ENCODE measurements around the gene MAPKBP1.

Gene MAPKBP1

DNA sequence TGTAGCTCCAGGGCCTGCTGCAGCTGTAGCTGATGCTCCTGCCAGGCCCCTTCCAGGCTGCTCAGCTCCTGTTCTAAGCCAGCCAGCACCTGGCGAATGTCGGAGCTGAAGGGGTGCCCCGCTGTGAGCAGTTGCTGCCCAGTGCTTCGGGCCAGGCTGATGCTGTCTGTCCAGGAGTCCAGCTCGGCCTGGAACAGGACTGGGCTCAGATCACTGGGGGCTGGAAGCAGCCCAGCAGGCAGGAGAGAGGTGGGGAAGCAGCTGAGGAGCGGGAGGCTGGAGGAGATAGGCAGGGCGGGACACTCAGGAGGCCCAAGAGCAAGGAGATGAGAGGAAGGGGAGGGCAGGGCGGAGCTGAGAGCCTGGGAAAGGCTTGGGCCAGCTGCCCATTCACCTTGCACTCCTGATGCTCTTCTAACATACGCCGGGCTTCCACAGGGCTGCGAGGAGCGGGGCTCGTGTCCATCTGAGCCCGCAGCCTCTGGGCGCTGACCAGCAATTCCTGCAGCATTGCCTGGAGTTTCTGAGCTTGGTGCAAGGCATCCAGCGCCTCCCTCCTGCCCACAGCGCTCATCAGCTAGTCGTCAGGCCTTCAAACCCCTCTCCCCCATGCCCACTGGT lies 87.6 kb downstream of the MAPKBP1 start:
- TF ChIP-seq KLF7 (tag by site-specific recombination; IDR thresholded peaks at IDR 0.05; ENCODE audit: borderline replicate concordance) = no peak
- TF ChIP-seq ZFP3 (tag by site-specific recombination; IDR thresholded peaks at IDR 0.05; ENCODE audit: low read depth) = no peak
- no peak for TF ChIP-seq ZNF157 (tag by site-specific recombination; IDR thresholded peaks at IDR 0.05)
- TF ChIP-seq ZNF248 (tag by site-specific recombination; IDR thresholded peaks at IDR 0.05) = no peak
- TF ChIP-seq ZBTB17 (tag by site-specific recombination; IDR thresholded peaks at IDR 0.05) = no peak
- TF ChIP-seq, protein P1, sequence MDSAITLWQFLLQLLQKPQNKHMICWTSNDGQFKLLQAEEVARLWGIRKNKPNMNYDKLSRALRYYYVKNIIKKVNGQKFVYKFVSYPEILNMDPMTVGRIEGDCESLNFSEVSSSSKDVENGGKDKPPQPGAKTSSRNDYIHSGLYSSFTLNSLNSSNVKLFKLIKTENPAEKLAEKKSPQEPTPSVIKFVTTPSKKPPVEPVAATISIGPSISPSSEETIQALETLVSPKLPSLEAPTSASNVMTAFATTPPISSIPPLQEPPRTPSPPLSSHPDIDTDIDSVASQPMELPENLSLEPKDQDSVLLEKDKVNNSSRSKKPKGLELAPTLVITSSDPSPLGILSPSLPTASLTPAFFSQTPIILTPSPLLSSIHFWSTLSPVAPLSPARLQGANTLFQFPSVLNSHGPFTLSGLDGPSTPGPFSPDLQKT (IDR thresholded peaks at IDR 0.05; ENCODE audit: borderline replicate concordance, low read depth, low read length) = no peak
- TF ChIP-seq, protein P2, sequence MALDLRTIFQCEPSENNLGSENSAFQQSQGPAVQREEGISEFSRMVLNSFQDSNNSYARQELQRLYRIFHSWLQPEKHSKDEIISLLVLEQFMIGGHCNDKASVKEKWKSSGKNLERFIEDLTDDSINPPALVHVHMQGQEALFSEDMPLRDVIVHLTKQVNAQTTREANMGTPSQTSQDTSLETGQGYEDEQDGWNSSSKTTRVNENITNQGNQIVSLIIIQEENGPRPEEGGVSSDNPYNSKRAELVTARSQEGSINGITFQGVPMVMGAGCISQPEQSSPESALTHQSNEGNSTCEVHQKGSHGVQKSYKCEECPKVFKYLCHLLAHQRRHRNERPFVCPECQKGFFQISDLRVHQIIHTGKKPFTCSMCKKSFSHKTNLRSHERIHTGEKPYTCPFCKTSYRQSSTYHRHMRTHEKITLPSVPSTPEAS (tag by site-specific recombination; IDR thresholded peaks at IDR 0.05) = no peak
- no peak for TF ChIP-seq HOXC10 (CRISPR knock-in tag; IDR thresholded peaks at IDR 0.05)
- TF ChIP-seq, protein P3, sequence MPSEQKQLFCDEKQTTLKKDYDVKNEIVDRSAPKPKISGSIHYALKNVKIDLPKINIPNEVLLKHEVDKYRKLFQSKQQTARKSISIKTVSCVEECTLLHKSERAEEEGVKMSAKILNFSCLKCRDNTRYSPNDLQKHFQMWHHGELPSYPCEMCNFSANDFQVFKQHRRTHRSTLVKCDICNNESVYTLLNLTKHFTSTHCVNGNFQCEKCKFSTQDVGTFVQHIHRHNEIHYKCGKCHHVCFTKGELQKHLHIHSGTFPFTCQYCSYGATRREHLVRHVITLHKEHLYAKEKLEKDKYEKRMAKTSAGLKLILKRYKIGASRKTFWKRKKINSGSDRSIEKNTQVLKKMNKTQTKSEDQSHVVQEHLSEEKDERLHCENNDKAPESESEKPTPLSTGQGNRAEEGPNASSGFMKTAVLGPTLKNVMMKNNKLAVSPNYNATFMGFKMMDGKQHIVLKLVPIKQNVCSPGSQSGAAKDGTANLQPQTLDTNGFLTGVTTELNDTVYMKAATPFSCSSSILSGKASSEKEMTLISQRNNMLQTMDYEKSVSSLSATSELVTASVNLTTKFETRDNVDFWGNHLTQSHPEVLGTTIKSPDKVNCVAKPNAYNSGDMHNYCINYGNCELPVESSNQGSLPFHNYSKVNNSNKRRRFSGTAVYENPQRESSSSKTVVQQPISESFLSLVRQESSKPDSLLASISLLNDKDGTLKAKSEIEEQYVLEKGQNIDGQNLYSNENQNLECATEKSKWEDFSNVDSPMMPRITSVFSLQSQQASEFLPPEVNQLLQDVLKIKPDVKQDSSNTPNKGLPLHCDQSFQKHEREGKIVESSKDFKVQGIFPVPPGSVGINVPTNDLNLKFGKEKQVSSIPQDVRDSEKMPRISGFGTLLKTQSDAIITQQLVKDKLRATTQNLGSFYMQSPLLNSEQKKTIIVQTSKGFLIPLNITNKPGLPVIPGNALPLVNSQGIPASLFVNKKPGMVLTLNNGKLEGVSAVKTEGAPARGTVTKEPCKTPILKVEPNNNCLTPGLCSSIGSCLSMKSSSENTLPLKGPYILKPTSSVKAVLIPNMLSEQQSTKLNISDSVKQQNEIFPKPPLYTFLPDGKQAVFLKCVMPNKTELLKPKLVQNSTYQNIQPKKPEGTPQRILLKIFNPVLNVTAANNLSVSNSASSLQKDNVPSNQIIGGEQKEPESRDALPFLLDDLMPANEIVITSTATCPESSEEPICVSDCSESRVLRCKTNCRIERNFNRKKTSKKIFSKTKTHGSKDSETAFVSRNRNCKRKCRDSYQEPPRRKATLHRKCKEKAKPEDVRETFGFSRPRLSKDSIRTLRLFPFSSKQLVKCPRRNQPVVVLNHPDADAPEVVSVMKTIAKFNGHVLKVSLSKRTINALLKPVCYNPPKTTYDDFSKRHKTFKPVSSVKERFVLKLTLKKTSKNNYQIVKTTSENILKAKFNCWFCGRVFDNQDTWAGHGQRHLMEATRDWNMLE (tag by site-specific recombination; conservative IDR thresholded peaks at IDR 0.05; ENCODE audit: low read depth) = no peak
- no peak for TF ChIP-seq ZIC2 (tag by site-specific recombination; IDR thresholded peaks at IDR 0.05)
- TF ChIP-seq ZNF768 (tag by site-specific recombination; IDR thresholded peaks at IDR 0.05) = no peak
- TF ChIP-seq ZNF2 (tag by site-specific recombination; IDR thresholded peaks at IDR 0.05) = no peak
- TF ChIP-seq, protein P4, sequence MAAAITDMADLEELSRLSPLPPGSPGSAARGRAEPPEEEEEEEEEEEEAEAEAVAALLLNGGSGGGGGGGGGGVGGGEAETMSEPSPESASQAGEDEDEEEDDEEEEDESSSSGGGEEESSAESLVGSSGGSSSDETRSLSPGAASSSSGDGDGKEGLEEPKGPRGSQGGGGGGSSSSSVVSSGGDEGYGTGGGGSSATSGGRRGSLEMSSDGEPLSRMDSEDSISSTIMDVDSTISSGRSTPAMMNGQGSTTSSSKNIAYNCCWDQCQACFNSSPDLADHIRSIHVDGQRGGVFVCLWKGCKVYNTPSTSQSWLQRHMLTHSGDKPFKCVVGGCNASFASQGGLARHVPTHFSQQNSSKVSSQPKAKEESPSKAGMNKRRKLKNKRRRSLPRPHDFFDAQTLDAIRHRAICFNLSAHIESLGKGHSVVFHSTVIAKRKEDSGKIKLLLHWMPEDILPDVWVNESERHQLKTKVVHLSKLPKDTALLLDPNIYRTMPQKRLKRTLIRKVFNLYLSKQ (tag by site-specific recombination; IDR thresholded peaks at IDR 0.05; ENCODE audit: borderline replicate concordance) = no peak
- no peak for TF ChIP-seq YY2 (tag by site-specific recombination; IDR thresholded peaks at IDR 0.05)
- TF ChIP-seq ZNF747 (tag by site-specific recombination; IDR thresholded peaks at IDR 0.05) = no peak
- no peak for TF ChIP-seq ZNF654 (tag by site-specific recombination; IDR thresholded peaks at IDR 0.05; ENCODE audit: low read depth)
- ChIA-PET POLR2A (no interaction called here), CTCF (interaction anchor here (0.6 kb wide), 1 partner anchor 255 kb away, joined by 3 read pairs; no protein-coding TSS in a partner anchor)
- Histone ChIP-seq H3K27ac (ENCODE audit: extremely low read depth, low read depth, low read length) (no peak overlapping the region), H3K4me3 (ENCODE audit: low read depth, low read length) (no peak overlapping the region), H3K4me1 (ENCODE audit: control insufficient read depth, insufficient read depth, low read length) (peaks cover 2% of the 10 kb centered on the region; the same call in 1 of the 2 replicates), H3K9me3 (ENCODE audit: control insufficient read depth, insufficient read depth, low read depth, low read length) (no peaks in the 10 kb centered on the region), H3K36me3 (ENCODE audit: control insufficient read depth in 2 of 2, insufficient read depth in 1 of 2, low read length in 2 of 2) (no peaks in the 10 kb centered on the region)
